HepG2 (cell line): Measurements from ENCODE around the gene GLUD2. TPM values are rescaled to one million over a fixed set of nuclear protein-coding genes. Genes with fewer than 3 reads are reported as not detected.
A peak's percentile ranks its signal among the peaks of the same experiment; 100 is the strongest.

Experiments used
- ASH2L ChIP-seq: fragments of 300-600, 200-600 bp; sonication (generic); IDR thresholded peaks from 2 replicates; pipeline ENCODE4 v1.7.0; 2017; ENCODE audit warnings: low read depth, mild to moderate bottlenecking, moderate library complexity, mixed read lengths, low read length; ENCODE audit not compliant: insufficient read length
- CBX1 ChIP-seq: IDR thresholded peaks from one replicate; pipeline ENCODE4 v1.6.1; 2016; ENCODE audit warnings: antibody characterized with exemption, low read depth
- DR1 ChIP-seq: sonication (generic); formaldehyde crosslinking; IDR thresholded peaks from 2 replicates; pipeline ENCODE4 v1.8.0; 2021; ENCODE audit warnings: mild to moderate bottlenecking, missing genetic modification reagents, inconsistent platforms
- ELF3 ChIP-seq: IDR thresholded peaks from 2 replicates; pipeline ENCODE4 v1.6.1; 2016; ENCODE audit warnings: missing genetic modification reagents, missing compliant biosample characterization
- FOXJ3 ChIP-seq: sonication (generic); formaldehyde crosslinking; IDR thresholded peaks from 2 replicates; pipeline ENCODE4 v1.4.0; 2020; ENCODE audit warnings: missing genetic modification reagents, mild to moderate bottlenecking, borderline replicate concordance
- HMG20A ChIP-seq: IDR thresholded peaks from 2 replicates; pipeline ENCODE4 v1.6.1; 2016; ENCODE audit warnings: borderline replicate concordance
- MAF1 ChIP-seq: sonication (generic); formaldehyde crosslinking; IDR thresholded peaks from 2 replicates; pipeline ENCODE4 v1.5.0; 2020; ENCODE audit warnings: missing genetic modification reagents, borderline replicate concordance
- MED8 ChIP-seq: sonication (generic); formaldehyde crosslinking; IDR thresholded peaks from 2 replicates; pipeline ENCODE4 v1.8.1; 2023; ENCODE audit warnings: mild to moderate bottlenecking, missing genetic modification reagents; ENCODE audit not compliant: insufficient replicate concordance
- RARA ChIP-seq: IDR thresholded peaks from 2 replicates; pipeline ENCODE4 v1.6.1; 2016; ENCODE audit warnings: missing genetic modification reagents, missing compliant biosample characterization
- RNF2 ChIP-seq: fragments of 450-650 bp; conservative IDR thresholded peaks from 2 replicates; pipeline ENCODE4 v1.6.1; 2016; ENCODE audit warnings: low read depth
- RXRA ChIP-seq: sonication (generic); formaldehyde crosslinking; IDR thresholded peaks from 2 replicates; pipeline ENCODE4 v1.5.1; 2020; ENCODE audit warnings: missing genetic modification reagents
- SOX5 ChIP-seq: IDR thresholded peaks from 2 replicates; pipeline ENCODE4 v1.6.1; 2016; ENCODE audit warnings: borderline replicate concordance
- TBP ChIP-seq: sonication (generic); formaldehyde crosslinking; IDR thresholded peaks from 2 replicates; pipeline ENCODE4 v1.5.0; 2020; ENCODE audit warnings: missing genetic modification reagents
- TEAD3 ChIP-seq: optimal IDR thresholded peaks from 2 replicates; pipeline ENCODE3; 2016; ENCODE audit warnings: borderline replicate concordance
- WIZ ChIP-seq: sonication (generic); formaldehyde crosslinking; IDR thresholded peaks from 2 replicates; pipeline ENCODE4 v1.5.1; 2020; ENCODE audit warnings: mild to moderate bottlenecking, missing genetic modification reagents
- ZC3H4 ChIP-seq: sonication (generic); formaldehyde crosslinking; IDR thresholded peaks from 2 replicates; pipeline ENCODE4 v1.4.0; 2020; ENCODE audit warnings: missing genetic modification reagents, borderline replicate concordance
- ZFP1 ChIP-seq: IDR thresholded peaks from 2 replicates; pipeline ENCODE4 v1.6.1; 2016
- ZNF235 ChIP-seq: sonication (generic); formaldehyde crosslinking; IDR thresholded peaks from 2 replicates; pipeline ENCODE4 v1.8.1; 2023; ENCODE audit warnings: mild to moderate bottlenecking, missing genetic modification reagents, borderline replicate concordance
- ZNF547 ChIP-seq: sonication (generic); formaldehyde crosslinking; IDR thresholded peaks from 2 replicates; pipeline ENCODE4 v1.5.1; 2020; ENCODE audit warnings: mild to moderate bottlenecking, missing genetic modification reagents
- ZNF598 ChIP-seq: sonication (generic); formaldehyde crosslinking; IDR thresholded peaks from 2 replicates; pipeline ENCODE4 v1.5.1; 2020; ENCODE audit warnings: mild to moderate bottlenecking, missing genetic modification reagents, borderline replicate concordance
- ZZZ3 ChIP-seq: sonication (generic); formaldehyde crosslinking; IDR thresholded peaks from 2 replicates; pipeline ENCODE4 v1.4.0; 2020; ENCODE audit warnings: missing genetic modification reagents, mild to moderate bottlenecking, borderline replicate concordance
- polyA plus RNA-seq, 8 experiments: library from polyadenylated mRNA; depleted of rRNA in 3 of 8; stranded (reverse) in 7 of 8; unstranded in 1 of 8; fragments of >200 nt; fragmentation: Illumina TruSeq in 4 of 8; extraction: Trizol in 4 of 8; gene quantifications; 2 replicates each; pipeline versions ENCODE4 v1.2.1 to v1.2.3, GENCODE V29; 2011 to 2016; ENCODE audit warnings: low read depth in 4 of 8, missing spikeins in 1 of 8, mixed read lengths in 1 of 8; ENCODE audit not compliant: insufficient read depth in 1 of 8
- total RNA-seq, 5 experiments: library from RNA; depleted of rRNA; stranded (reverse); fragments of >200 nt; fragmentation: Illumina TruSeq; extraction: Trizol; gene quantifications; 2 replicates each; pipeline ENCODE4 v1.2.3, GENCODE V29; 2016; ENCODE audit warnings: low read depth in 1 of 5
- TF ChIP-seq, protein P1 (sequence below): sonication (generic); formaldehyde crosslinking; IDR thresholded peaks from 2 replicates; pipeline ENCODE4 v1.4.0; 2020; ENCODE audit warnings: low read depth, mild to moderate bottlenecking, missing genetic modification reagents
- TF ChIP-seq, protein P2 (sequence below): sonication (generic); formaldehyde crosslinking; IDR thresholded peaks from 2 replicates; pipeline ENCODE4 v1.5.1; 2020; ENCODE audit warnings: missing genetic modification reagents, mild to moderate bottlenecking, borderline replicate concordance
- TF ChIP-seq, protein P3 (sequence below): IDR thresholded peaks from 2 replicates; pipeline ENCODE4 v1.6.1; 2018; ENCODE audit warnings: missing genetic modification reagents
- TF ChIP-seq, protein P4 (sequence below): IDR thresholded peaks from 2 replicates; pipeline ENCODE4 v1.6.1; 2016; ENCODE audit warnings: mild to moderate bottlenecking
- TF ChIP-seq, protein P5 (sequence below): sonication (generic); IDR thresholded peaks from 2 replicates; pipeline ENCODE4 v1.6.1; 2016; ENCODE audit warnings: low read depth, borderline replicate concordance
- TF ChIP-seq, protein P6 (sequence below): sonication (generic); formaldehyde crosslinking; IDR thresholded peaks from 2 replicates; pipeline ENCODE4 v1.8.0; 2022; ENCODE audit warnings: mild to moderate bottlenecking, missing genetic modification reagents, moderate library complexity

GLUD2 gene
- total and polyA plus RNA-seq, 2 of the 13 experiments (the other 11 are each of a cell fraction or from before 2014, with no cell fraction given), result 3.4 to 8.0 TPM

DNA sequence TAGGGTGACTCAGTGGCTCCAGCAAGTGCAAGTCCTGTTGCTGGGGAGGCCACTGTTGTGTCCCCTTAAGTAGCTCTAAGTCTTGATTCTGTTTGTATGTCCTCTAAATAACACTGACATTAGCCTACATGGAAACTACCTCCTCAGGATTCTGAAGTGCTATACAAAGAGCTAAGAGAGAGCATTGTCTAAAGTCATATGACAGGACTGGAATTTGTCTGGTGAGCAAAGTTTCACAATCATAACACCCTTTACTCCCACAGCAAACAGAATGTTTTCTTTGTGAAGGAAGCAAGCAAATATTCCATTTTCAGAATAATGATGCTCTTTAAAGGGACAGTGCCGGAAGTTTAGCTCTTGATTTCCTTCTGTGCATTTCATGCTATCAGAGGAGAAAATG, 38.5 kb upstream of the GLUD2 start (continued):
- TF ChIP-seq RXRA, result no peak
- TF ChIP-seq, protein P1, sequence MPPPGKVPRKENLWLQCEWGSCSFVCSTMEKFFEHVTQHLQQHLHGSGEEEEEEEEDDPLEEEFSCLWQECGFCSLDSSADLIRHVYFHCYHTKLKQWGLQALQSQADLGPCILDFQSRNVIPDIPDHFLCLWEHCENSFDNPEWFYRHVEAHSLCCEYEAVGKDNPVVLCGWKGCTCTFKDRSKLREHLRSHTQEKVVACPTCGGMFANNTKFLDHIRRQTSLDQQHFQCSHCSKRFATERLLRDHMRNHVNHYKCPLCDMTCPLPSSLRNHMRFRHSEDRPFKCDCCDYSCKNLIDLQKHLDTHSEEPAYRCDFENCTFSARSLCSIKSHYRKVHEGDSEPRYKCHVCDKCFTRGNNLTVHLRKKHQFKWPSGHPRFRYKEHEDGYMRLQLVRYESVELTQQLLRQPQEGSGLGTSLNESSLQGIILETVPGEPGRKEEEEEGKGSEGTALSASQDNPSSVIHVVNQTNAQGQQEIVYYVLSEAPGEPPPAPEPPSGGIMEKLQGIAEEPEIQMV (CRISPR knock-in tag), result no peak
- TF ChIP-seq, protein P2, sequence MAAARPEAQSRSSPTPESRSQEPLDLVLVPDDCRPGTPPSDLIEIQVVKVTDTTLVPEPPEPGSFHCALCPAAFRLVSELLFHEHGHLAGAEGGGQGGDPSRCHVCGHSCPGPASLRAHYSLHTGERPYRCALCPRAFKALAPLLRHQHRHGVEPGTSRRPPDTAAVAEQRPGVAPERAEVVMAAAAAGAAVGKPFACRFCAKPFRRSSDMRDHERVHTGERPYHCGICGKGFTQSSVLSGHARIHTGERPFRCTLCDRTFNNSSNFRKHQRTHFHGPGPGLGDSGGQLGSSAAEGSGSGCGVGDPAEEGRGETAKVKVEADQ, result no peak
- no peak for TF ChIP-seq MAF1 (CRISPR knock-in tag)
- TF ChIP-seq TEAD3 (CRISPR knock-in tag), result peak; percentile 77
- TF ChIP-seq, protein P3, sequence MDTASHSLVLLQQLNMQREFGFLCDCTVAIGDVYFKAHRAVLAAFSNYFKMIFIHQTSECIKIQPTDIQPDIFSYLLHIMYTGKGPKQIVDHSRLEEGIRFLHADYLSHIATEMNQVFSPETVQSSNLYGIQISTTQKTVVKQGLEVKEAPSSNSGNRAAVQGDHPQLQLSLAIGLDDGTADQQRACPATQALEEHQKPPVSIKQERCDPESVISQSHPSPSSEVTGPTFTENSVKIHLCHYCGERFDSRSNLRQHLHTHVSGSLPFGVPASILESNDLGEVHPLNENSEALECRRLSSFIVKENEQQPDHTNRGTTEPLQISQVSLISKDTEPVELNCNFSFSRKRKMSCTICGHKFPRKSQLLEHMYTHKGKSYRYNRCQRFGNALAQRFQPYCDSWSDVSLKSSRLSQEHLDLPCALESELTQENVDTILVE (CRISPR knock-in tag), result no peak
- no peak for TF ChIP-seq ZFP1 (CRISPR knock-in tag)
- TF ChIP-seq SOX5 (CRISPR knock-in tag), result peak; percentile 97
- TF ChIP-seq, protein P4, sequence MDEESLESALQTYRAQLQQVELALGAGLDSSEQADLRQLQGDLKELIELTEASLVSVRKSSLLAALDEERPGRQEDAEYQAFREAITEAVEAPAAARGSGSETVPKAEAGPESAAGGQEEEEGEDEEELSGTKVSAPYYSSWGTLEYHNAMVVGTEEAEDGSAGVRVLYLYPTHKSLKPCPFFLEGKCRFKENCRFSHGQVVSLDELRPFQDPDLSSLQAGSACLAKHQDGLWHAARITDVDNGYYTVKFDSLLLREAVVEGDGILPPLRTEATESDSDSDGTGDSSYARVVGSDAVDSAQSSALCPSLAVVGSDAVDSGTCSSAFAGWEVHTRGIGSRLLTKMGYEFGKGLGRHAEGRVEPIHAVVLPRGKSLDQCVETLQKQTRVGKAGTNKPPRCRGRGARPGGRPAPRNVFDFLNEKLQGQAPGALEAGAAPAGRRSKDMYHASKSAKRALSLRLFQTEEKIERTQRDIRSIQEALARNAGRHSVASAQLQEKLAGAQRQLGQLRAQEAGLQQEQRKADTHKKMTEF (CRISPR knock-in tag), result peak; percentile 57; the same call in 1 of the 2 replicates
- TF ChIP-seq RNF2, result no peak
- TF ChIP-seq MED8 (CRISPR knock-in tag), result no peak
- TF ChIP-seq ASH2L, result peak; percentile 52
- TF ChIP-seq DR1 (CRISPR knock-in tag), result no peak
- peak; percentile 63; the same call in 1 of the 2 replicates for TF ChIP-seq HMG20A
- TF ChIP-seq RARA (CRISPR knock-in tag), result peak; percentile 21; the same call in 1 of the 2 replicates
- TF ChIP-seq ELF3, result peak; percentile 77
- no peak for TF ChIP-seq ZC3H4 (CRISPR knock-in tag)
- TF ChIP-seq WIZ, result no peak
- TF ChIP-seq ZNF235 (CRISPR knock-in tag), result no peak
- no peak for TF ChIP-seq CBX1
- TF ChIP-seq ZZZ3 (CRISPR knock-in tag), result no peak
- TF ChIP-seq, protein P5, sequence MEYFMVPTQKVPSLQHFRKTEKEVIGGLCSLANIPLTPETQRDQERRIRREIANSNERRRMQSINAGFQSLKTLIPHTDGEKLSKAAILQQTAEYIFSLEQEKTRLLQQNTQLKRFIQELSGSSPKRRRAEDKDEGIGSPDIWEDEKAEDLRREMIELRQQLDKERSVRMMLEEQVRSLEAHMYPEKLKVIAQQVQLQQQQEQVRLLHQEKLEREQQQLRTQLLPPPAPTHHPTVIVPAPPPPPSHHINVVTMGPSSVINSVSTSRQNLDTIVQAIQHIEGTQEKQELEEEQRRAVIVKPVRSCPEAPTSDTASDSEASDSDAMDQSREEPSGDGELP, result peak; percentile 26; the same call in 1 of the 2 replicates
- TF ChIP-seq ZNF547, result no peak
- TF ChIP-seq, protein P6, sequence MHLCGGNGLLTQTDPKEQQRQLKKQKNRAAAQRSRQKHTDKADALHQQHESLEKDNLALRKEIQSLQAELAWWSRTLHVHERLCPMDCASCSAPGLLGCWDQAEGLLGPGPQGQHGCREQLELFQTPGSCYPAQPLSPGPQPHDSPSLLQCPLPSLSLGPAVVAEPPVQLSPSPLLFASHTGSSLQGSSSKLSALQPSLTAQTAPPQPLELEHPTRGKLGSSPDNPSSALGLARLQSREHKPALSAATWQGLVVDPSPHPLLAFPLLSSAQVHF, result no peak
- TF ChIP-seq TBP (CRISPR knock-in tag), result no peak
- no peak for TF ChIP-seq FOXJ3 (CRISPR knock-in tag)
- TF ChIP-seq ZNF598 (CRISPR knock-in tag), result no peak
